ENCODE measurements around the gene HMGB1. TPM values are rescaled to one million over a fixed set of nuclear protein-coding genes. Genes with fewer than 3 reads are reported as not detected.
"Not testable (repeated sequence)": the region's sequence is repeated elsewhere in the genome, so short reads cannot be mapped to it uniquely, and the experiment has no call there.

Gene HMGB1
- total RNA-seq, 1 donor from 2014 or later = 224 TPM

DNA sequence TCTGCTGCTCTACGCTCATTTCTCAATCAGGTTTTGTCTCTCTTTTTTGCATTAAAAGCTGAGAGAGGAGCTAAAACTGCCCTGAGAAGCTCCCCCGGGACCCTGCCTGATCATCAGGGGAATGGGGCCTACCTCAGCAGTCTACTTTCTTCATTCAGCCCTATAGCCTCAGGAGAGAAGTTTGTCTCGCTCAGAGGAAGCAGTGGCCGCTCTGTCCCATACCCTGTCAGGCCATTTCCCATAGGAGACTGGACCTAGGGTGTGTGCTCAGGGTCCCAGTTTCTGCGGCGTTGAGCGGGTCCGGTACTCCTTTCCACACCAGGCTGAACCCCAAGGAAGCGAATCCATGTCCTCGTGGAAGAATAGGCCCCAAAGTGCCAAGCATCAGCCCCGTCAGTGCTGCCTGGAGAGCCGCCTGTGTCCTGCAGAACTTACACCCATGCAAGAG is 21.8 kb downstream of the HMGB1 start:
- H3K9me3 ChIP-seq = no peaks in the 10 kb centered on the region
- TF ChIP-seq, protein P1, sequence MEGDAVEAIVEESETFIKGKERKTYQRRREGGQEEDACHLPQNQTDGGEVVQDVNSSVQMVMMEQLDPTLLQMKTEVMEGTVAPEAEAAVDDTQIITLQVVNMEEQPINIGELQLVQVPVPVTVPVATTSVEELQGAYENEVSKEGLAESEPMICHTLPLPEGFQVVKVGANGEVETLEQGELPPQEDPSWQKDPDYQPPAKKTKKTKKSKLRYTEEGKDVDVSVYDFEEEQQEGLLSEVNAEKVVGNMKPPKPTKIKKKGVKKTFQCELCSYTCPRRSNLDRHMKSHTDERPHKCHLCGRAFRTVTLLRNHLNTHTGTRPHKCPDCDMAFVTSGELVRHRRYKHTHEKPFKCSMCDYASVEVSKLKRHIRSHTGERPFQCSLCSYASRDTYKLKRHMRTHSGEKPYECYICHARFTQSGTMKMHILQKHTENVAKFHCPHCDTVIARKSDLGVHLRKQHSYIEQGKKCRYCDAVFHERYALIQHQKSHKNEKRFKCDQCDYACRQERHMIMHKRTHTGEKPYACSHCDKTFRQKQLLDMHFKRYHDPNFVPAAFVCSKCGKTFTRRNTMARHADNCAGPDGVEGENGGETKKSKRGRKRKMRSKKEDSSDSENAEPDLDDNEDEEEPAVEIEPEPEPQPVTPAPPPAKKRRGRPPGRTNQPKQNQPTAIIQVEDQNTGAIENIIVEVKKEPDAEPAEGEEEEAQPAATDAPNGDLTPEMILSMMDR (IDR thresholded peaks at IDR 0.05) = no peak
- H3K4me1 ChIP-seq = peaks cover 11% of the 10 kb centered on the region
- H3K27me3 ChIP-seq = no peaks in the 10 kb centered on the region
- ATAC-seq (no peak), DNase-seq (no peak)
- no peak overlapping the region for H3K27ac ChIP-seq
- H3K4me3 ChIP-seq = no peak overlapping the region
- H3K36me3 ChIP-seq = no peaks in the 10 kb centered on the region
- intact Hi-C loops (cut with DNase I) = no loop called here

DNA sequence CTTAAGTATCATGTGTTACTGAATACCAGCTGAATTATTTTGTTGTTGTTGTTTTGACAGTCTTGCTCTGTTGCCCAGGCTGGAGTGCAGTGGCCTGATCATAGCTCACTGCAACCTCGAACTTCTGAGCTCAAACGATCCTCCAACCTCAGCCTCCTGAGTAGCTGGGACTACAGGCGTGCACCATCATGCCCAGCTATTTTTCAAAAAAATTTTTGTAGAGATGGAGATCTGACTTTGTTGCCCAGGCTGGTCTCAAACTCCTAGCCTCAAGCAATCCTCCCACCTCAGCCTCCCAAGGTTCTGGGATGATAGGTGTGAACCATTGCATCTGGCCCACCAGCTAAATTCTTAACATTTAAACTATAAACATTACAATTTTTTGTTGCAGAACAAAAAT is 22.2 kb downstream of the HMGB1 start:
- H3K4me3 ChIP-seq; H3K9me3 ChIP-seq; H3K36me3 ChIP-seq; H3K27ac ChIP-seq; H3K27me3 ChIP-seq; intact Hi-C loops (cut with DNase I); ATAC-seq; DNase-seq: not testable (repeated sequence)
- H3K4me1 ChIP-seq = peaks cover 11% of the 10 kb centered on the region

DNA sequence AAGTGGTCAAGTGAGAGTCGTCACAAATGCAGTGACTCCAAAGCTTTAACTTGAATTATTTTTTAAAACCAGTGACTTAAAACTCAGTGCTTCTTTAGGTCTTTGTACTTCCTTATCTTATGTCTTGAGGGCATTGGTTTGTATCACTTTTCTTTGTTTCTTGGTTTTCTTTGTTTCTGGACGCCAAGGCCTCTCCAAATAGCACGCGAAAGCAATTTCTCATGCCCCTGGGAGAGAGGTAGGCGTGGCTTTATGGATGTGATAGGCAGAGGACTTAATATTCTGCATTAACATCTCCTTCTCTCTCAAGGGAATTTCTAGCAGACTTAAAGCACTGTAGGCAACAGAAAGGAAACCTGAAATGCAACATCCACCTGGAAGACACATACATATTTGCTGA is 22.8 kb downstream of the HMGB1 start:
- no peaks in the 10 kb centered on the region for H3K36me3 ChIP-seq
- H3K27ac ChIP-seq = no peak overlapping the region
- no peak overlapping the region for H3K4me3 ChIP-seq
- DNase-seq (no peak), ATAC-seq (no peak)
- H3K9me3 ChIP-seq = no peaks in the 10 kb centered on the region
- H3K27me3 ChIP-seq = no peaks in the 10 kb centered on the region
- H3K4me1 ChIP-seq = peaks cover 11% of the 10 kb centered on the region
- TF ChIP-seq, protein P1 (IDR thresholded peaks at IDR 0.05) = no peak
- intact Hi-C loops (cut with DNase I) = no loop called here

GRCh38 chr13:30440910-30441703 is 24.6 kb downstream of the HMGB1 start:
- Histone ChIP-seq H3K27me3 (no peaks in the 10 kb centered on the region), H3K4me1 (peaks cover 8% of the 10 kb centered on the region), H3K4me3 (no peak overlapping the region), H3K36me3 (no peaks in the 10 kb centered on the region), H3K27ac (no peak overlapping the region), H3K9me3 (no peaks in the 10 kb centered on the region)
- ATAC-seq (no peak), DNase-seq (no peak)
- TF ChIP-seq, protein P1 (IDR thresholded peaks at IDR 0.05) = no peak
- intact Hi-C loops (cut with DNase I) = no loop called here

- TF ChIP-seq, protein P1 (IDR thresholded peaks at IDR 0.05) = no peak
- no peak overlapping the region for H3K4me3 ChIP-seq
- no peaks in the 10 kb centered on the region for H3K9me3 ChIP-seq
- no peak overlapping the region for H3K27ac ChIP-seq
- ATAC-seq = no peak
- H3K36me3 ChIP-seq = no peaks in the 10 kb centered on the region
- intact Hi-C loops (cut with DNase I) = no loop called here
- DNase-seq = no peak
- no peaks in the 10 kb centered on the region for H3K4me1 ChIP-seq
- H3K27me3 ChIP-seq = no peaks in the 10 kb centered on the region
These were observed 27.4 kb downstream of the HMGB1 start for GRCh38 chr13:30438286-30438685.

- ATAC-seq (no peak), DNase-seq (no peak)
- Histone ChIP-seq H3K27me3 (no peaks in the 10 kb centered on the region), H3K4me1 (no peaks in the 10 kb centered on the region), H3K9me3 (no peaks in the 10 kb centered on the region), H3K36me3 (no peaks in the 10 kb centered on the region), H3K27ac (no peak overlapping the region), H3K4me3 (no peak overlapping the region)
- intact Hi-C loops (cut with DNase I) = no loop called here
- TF ChIP-seq, protein P1 (IDR thresholded peaks at IDR 0.05) = no peak
These were observed 28.6 kb downstream of the HMGB1 start for GRCh38 chr13:30437177-30437576.
